Amygdala (tissue), 56 donors: ENCODE results near the gene BMAL1.

Experiments used
- DNase-seq, 56 donors: peaks; one replicate each; lab custom pipeline; 2025; lab: John Stamatoyannopoulos, UW

BMAL1 gene

DNA sequence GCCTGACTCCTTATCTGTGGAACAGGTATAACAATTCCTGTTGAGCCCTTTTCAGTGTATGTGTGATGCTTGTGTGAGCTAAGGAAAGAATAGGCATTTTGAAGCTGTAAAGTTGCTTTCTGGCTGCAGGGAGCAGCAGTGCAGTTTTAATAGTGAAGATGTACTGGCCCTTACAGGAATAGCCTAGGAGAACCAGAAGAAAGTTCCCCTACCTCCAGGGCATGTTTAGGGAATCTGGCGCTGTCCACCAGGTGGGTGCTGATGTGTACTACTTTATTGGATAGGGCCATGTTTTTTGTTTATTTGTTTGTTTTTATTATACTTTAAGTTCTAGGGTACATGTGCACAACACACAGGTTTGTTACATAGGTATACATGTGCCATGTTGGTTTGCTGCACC is 11.5 kb downstream of the BMAL1 start:
- DNase-seq: no peak

DNA sequence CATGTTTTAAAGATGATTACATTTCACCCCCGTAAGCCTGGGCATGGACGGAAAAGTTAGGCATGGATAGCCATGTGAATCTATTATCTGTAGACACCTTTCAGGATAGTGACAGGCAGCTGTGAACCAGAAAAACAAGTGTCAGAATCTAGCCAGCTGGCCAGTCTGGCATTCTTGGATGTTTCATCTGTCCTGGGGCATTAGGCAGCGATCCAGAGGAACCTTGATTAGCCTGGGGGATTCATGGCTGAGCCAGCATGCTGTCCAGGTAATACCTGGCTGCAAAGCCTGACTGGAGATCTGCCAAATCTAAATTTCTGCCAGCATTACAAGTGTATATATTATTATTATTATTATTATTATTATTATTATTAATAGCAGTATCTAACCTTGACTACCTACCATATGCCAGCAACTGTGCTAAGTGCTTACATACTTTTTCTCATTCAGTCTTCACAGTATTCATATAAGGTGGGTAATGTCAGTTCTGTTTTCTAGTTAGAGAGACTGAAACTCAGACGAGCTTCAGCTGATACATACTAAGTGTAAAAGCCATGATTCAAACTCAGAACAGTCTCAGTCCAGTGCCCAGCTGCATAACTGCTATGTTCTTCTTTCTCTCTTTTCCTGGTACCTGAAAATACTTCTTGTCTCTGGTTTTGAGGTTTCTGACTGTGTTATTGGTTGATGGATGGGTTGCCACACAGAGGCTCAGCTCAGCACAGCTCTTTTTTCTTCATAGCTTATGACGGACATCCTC is 12.8 kb downstream of the BMAL1 start:
- DNase-seq: no peak

DNA sequence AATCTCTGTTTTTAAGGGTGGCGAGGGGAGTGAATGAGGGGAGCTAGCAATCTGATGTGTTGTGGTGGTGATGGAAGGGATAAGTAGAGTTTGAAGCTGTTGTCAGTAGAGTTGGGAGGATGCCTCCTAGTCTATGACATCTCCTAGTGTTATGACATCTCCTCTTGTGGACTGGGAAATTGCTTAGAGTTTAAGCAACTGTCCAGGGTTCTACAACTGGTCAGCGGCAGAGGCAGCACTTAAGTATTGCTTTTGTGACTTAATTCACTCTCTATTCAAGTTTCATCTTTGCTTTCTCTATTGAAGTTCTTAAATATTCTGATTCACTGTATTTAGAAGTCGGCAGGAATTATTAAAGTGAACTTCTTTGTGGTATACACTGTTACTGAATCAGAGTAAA is 13.8 kb downstream of the BMAL1 start:
- DNase-seq: no peak

DNA sequence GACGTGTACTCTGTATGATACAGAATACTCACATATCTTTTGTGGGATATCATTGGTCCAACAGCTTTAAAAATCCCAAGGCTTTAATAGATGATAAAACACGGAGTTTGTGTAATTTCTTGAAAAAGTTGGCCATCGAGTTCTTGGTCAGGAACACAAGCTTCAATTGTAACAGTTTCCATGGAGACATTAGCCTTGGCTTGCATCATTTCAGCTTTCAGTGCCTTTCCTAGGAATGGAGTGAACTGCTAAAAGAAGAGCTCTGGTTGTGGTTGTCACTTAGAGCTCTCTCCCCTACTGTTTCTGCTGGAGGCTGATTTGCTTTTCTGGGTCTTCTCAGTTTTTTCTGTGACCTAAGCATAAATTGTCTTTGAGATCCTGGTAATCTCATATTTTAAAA is 14.2 kb downstream of the BMAL1 start:
- DNase-seq: peak in 2 of 56 donors; percentile 21 to 29

DNA sequence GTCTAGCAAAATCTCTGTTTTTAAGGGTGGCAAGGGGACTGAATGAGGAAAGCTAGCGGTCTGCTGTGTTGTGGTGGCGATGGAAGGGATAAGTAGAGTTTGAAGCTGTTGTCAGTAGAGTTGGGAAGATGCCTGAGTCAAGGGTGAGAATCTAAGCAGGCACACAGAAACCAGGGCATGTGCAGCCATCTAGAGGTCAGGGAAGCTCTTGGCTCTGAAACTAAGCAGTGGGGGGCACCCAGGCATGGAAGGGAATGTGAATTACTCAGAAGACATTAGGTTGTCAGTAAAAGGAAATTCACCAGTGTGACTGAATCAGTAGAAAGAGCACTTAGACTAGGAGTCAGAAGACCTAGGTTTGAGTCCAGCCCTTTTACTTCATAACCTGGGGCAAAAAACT is 15.4 kb downstream of the BMAL1 start:
- no peak for DNase-seq

DNA sequence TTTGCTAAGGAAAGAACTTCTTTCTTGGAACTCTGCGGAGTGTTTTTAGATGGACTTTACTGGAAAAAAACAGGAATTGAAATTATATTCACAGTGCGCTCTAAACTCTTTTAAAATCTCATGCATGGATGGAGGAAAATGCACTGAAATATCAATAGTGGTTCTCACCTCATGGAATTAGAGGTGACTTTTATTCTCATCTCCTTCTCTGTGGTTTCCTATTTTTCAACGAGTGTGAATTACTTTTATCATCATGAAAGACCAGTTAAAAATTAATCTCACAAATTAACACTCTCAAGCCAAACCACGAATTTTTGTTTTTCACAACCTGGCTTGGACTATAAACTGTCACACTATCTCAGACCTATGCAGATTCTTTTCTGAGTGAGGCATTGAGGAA is 16.6 kb downstream of the BMAL1 start:
- DNase-seq: no peak

DNA sequence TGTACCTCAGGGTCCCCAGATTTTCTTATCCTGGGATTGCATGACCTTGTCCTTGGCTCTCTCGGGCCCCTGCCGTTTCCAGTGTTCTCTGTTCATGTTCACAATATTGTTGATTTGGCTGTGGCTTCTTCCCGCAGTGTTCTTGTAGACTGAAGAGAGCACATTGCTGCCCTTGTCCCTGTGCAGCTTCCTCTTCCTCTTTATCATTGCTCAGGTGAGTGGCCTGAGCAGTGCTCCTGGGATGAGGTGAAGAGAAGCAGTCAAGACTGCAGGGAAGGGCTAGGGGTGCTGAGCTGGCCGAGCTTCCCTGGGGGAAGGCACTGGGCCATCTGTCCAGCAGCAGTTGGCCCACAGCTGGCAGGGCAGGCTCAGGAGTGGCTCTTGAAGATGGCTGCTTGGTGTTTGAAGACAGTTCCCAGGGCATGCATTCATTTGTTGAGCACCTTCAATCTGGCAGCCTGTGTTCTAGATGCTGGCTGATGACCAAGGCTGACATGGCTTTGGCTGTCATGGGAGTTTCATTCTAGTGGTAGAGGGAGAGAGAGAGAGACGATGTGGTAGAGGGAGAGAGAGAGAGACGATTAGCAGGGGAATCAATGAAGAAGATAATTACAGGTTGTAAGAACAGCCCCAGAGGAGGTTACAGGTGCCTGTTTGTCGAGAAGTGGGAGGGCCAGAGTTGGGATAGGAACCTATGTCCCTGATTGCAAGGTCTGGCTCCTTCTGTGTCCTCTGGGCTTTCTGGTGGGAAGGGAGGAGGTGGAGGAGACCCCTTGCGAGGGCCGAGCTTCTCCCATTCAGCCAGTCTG is 17.4 kb downstream of the BMAL1 start:
- DNase-seq: no peak

DNA sequence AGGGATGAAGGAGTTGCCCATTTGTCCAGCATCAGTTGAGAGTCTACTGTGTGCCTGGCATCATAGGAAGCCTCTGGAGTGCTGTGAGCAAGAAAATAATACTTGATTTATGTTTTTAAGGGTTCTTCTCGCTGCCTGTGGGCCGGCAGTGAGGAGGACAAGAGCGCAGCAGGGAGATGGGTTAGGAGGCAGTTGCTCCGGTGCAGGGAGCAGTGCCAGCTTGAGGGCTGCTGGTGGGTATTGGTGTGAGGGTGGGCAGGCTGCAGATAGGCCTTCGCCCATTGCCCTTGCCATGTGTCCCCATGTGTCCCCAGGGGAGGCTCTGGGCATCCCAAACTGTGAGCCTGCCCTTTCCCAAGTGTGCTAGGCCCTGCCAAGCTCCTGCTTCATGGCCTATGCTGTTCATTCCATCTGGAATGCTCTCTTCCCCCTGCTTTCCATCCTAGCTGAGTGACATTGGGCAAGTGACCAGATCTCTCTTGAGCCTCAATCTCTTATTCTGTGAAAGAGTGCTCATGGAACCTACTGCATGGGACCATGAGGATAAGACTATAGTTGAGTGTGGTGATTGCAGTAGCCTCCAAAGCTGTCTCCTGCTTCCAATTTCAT is 19.8 kb downstream of the BMAL1 start:
- no peak for DNase-seq

DNA sequence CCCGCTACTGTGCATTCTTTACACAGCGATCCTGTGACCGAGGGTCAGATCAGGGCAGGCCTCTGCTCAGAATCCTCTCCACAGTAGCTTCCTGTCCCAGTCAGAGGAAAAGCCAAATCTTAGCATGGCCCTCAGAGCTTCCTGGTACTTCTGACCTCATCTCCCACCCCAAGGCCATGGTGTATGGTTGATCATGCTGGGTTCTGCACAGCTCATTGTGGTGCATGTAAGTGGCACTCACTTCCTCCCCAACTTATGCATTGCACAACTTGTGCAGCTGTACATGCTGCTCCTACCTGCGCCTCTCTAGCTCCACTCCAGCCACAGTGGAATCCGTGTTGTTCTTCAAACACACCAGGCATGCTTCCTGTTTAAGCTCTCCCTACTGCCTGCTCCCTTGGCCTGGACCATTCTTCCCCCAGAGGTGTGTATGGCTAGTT is 20.3 kb downstream of the BMAL1 start:
- peak in 3 of 56 donors; percentile 20 to 55 (median 26) for DNase-seq

DNA sequence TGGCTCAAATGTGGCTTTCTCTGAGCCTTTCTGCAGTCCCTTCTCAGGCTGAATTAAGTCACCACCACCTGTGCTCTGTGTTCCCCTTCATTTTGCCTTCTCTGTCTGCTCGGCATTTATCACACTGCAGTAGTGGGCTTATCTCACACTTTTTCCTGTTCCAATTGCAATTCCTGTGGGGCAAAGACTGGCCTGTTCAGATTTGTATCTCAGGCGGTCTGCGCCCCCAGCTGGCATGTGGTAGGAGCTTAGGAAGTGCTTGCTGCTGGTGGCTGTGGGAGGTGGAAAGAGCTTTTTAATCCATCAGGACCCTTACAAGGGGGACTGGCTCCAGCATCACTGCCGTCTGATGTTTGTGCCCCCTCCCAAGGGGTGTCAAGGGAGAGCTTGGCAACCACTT is 21.2 kb downstream of the BMAL1 start:
- no peak for DNase-seq

DNA sequence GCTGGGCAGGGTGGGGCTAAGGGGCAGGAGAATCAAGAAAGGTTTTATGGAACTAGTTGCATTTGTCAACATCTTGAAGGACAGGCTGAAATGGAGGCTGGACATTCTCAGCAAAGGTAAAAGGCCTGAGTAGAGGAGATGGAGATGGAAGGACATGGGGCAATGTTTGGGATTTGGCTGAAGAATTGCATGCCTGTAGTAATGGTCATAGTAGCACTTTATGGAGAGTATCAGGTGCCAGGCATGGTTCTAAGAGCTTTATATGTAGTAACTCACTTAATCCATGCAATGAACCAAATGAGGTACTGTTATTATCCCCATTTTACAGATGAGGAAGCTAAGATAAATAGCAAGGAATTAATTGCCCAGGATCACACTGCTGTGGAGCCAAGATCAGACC is 23.9 kb downstream of the BMAL1 start:
- DNase-seq: no peak

DNA sequence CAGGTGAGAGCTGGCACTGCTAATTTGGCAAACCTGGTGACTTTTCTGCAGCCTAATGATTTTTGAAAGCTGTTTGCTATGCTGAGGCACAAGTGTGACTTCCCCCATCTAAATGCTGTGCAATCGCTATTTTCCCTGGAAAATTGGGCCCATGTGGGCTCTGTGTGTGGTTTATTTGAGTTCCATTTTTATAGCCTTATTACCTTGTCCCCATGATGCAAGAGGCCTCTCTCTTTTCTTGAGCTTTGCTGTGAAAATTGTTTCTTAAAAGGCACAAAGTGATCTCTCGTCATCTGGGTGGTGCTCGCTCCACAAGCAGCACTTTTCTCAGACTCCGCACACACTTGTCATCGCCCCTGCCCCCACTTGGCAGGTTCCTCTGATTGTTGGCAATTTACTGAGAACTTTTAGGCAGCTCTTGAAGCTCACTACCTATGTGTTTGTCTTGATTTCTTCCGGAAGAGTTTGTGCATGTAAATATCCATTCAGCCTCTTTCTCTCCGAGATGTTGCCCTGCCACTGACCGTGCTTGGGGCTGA is 24.9 kb downstream of the BMAL1 start:
- DNase-seq: peak in 2 of 56 donors; percentile 21 to 36

DNA sequence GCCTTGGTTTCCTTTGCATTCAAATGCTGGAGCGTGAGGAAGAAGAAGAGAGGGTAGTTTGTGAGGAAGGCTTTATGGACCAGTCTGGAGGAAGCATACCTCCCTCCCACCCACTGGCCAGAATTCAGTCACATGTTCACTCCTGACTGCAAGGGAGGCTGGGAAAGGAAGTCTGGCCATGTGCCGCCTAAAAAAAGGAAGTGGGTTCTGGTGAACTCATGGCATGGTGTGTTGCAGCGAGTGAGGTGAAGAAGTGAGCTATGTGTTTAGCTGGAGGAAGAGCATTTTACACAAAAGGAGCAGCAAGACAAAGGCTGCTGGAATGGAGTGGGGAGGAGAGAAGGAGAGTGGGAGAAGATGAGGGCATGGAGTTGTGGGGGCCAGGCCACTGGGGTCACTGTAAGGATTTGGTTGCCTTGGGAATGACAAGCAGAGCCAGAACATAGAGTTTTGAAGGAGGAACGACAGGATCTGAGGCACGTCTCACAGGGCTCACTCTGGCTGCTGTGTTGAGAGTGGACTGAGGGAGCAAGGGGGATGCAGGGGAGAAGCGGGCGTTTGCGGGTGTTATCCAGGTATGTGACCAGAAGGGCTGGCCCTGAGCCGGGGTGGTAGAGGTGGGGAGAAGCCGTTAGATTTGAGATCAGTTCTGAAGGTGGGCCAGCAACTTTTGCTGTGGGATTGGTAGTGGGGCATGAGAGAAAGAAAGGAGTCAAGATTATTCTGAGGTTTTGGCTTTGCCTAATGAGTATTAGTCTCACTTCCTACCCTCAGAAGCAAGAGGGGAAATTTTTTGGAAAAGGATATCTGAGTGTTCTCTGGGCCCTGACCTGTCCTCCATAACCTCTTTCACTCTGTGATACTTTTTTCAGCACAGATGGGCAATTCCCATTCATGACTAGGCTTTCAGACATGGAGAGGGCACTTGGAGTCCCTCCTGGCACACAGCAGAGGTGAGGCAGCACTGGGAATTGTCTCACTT is 26.4 kb downstream of the BMAL1 start:
- peak in 5 of 56 donors; percentile 5 to 24 (median 15) for DNase-seq

DNA sequence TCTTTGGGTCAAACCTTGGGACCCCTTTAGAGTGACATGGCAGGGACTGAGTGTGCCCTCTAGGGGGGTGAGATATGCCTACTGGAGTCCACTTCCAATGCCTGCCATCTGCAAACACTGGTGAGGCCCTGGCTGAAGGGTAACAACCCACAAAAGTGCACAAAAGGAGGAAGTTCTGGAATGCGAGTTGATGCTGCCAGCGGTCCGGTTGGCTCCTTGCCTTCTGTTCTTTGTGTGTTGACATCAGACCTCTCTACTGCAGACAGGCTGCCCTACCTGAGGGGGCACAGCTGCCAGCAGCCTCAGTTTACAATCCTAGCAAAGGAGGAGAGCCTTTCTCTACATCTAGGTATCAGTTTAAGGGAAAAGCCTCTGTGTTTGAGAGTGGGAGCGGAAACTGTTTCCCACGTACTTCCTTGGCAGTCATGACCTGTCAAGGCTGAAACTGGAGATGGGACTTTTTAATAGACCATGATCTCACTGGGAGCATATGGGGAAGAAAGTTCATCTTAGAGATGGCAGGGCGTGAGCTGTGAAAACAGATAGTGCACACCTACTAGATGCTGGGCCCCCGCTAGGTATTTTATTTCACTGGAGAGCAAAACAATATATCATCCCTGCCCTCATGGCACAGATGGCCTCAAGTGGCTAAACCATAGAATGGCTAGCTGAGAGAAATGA is 27.2 kb downstream of the BMAL1 start:
- no peak for DNase-seq

DNA sequence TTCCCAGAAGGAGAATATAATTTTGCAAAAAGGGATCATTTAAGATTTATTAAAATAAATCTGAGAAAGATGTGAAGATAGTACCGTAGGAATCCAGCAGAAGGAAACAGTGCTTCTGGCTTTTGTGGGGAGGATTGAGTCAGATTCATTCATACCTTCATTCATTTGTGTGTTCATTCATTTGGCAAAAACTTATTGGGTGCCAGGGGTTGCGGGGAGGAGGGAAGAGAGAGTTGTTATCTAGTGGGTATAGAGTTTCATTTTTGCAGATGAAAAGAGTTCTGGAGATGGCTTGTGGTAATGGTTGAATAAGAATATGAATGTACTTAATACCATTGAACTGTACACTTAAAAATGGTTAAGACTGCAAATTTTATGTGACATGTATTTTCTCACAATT is 31.1 kb downstream of the BMAL1 start:
- DNase-seq: no peak

DNA sequence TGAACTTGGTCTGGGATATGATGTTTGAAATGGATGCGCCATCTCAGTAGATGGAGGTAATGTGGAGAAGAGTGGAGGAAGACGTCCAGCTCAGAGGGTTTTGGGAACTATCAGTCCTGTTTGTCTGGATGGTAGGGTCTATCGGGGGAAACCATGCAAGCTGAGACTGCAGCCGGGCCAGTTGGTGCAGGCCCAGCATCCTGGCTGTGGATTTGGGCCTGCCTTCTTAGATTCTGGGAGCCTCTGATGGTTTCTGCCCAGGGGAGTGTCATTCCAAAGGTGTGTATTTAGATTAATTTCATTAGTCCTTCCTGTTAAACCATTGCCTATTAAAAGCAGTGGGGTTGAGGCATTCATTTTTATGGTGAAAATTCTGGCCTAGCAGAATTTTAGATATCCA is 31.6 kb downstream of the BMAL1 start:
- DNase-seq: no peak

DNA sequence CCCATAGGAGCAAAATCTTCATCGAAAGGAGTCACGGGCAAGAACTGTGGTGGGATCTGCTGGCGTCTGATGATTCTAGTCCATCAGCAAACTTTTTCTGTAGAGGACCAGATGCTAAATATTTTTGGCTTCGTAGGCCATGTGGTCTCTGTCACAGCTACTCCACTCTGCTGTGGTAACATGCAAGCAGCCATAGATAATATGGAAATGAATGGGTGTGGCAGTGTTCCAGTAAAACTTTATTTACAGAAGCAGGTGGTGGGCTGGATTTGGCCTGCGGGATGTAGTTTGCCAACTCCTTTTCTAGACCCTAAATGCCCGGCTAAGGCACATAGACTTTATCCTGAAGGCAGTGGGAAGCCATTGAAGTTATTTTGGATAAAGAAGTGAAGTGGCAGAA is 32.9 kb downstream of the BMAL1 start:
- DNase-seq: no peak

DNA sequence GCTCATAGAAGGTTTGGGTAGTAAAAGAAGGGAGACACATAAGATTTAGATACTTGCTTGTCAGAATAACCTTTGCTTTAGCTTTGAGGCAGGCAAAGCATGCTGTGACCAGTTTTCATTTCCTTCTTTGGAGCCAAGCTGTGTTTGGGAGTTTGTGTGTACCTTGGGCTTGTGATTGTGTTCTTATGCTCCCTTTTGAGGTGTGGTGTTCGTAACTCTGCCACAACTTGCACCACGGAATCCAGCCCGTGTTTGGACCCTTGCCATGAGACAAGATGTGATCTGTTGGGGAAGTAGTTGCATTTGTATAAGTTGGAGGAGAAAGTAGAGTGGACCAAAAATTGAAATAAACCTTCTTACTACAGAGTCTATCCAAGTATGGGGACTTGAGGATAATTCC is 34.0 kb downstream of the BMAL1 start:
- no peak for DNase-seq

DNA sequence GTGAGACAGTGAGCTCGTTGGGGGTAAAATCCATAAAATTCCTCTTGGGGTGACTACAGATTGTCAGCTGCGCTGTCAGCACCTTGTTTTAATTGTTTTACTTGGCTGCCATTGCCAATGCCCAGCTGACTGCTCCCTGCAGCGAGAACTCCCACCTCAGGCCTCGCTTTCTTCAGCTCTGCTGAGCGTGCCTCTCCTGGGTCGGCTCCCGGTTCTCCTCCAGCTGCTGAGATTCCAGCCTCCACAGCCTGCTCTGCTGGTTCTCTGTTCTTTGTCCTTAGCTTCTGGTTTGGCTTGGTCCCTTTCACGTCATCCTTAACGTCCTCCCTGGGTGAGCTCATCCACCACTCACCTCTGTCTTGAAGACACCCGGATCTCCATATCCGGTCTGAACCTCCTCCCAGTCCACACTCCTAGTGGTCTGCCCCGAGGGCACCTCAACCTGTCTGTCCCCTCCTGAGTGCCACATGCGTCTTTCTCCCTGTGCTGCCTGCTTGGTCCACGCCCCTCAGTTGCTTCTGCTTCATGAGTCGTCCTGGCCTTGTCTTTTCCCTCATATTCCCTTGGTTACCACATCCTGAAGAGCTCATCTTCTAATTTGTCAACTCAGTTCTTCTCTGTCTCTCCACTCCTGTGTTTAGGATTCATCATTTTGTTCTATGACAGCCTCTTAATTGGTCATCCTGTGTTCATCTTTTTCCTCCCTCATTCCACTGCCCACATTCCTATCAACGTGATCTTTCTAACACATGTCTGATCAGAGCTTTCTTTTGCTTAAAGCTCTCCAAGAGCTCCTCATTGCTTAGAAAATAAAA is 35.6 kb downstream of the BMAL1 start:
- no peak for DNase-seq
